GM12878 (cell line): ENCODE measurements around the gene NOTCH4. TPM values are rescaled to one million over a fixed set of nuclear protein-coding genes. Genes with fewer than 3 reads are reported as not detected.

Experiments used
- ATF7 ChIP-seq: fragments of 450-650 bp; IDR thresholded peaks from 2 replicates; pipeline ENCODE4 v1.6.1; 2016; ENCODE audit warnings: low read depth, mild to moderate bottlenecking
- BCL11A ChIP-seq: IDR thresholded peaks from 2 replicates; pipeline ENCODE4 v1.6.1; 2011; ENCODE audit warnings: low read depth, low read length
- BCL3 ChIP-seq: IDR thresholded peaks from 2 replicates; pipeline ENCODE4 v1.6.1; 2011; ENCODE audit warnings: borderline replicate concordance, low read depth, mild to moderate bottlenecking, moderate library complexity, low read length; ENCODE audit not compliant: insufficient read depth, poor library complexity, severe bottlenecking
- BHLHE40 ChIP-seq, 2 experiments: fragments of 450-650 bp in 1 of 2; IDR thresholded peaks; 2 replicates each; pipeline ENCODE4 v1.6.1; 2011 to 2017; ENCODE audit warnings: low read depth in 2 of 2, borderline replicate concordance in 1 of 2, improper control_type of control experiment in 1 of 2, low read length in 1 of 2, mild to moderate bottlenecking in 1 of 2
- CBX5 ChIP-seq: sonication (generic); IDR thresholded peaks from 2 replicates; pipeline ENCODE4 v1.6.1; 2016; ENCODE audit warnings: low read depth, moderate library complexity, mild to moderate bottlenecking, inconsistent platforms
- CEBPB ChIP-seq, 2 experiments: fragments of 150-350 bp in 1 of 2; IDR thresholded peaks; 2 replicates each; pipeline ENCODE4 v1.6.1; 2012 to 2014; ENCODE audit warnings: low read depth in 2 of 2, low read length in 2 of 2, borderline replicate concordance in 1 of 2, inconsistent platforms in 1 of 2
- CHD4 ChIP-seq: fragments of 200-600 bp; sonication (generic); IDR thresholded peaks from 2 replicates; pipeline ENCODE4 v1.6.1; 2016; ENCODE audit warnings: mild to moderate bottlenecking
- ELK1 ChIP-seq: IDR thresholded peaks from 2 replicates; pipeline ENCODE4 v1.6.1; 2012; ENCODE audit warnings: low read depth, low read length, improper control_type of control experiment
- ESRRA ChIP-seq: IDR thresholded peaks from 2 replicates; pipeline ENCODE4 v1.6.1; 2012; ENCODE audit warnings: mild to moderate bottlenecking, low read length, improper control_type of control experiment
- ETV6 ChIP-seq, 2 experiments: fragments of 450-650 bp in 1 of 2; IDR thresholded peaks in 1 of 2; conservative IDR thresholded peaks in 1 of 2; 2 replicates each; pipeline ENCODE4 v1.6.1; 2014; ENCODE audit warnings: antibody characterized with exemption in 1 of 2, borderline replicate concordance in 1 of 2, low read depth in 1 of 2, mild to moderate bottlenecking in 1 of 2, moderate library complexity in 1 of 2
- FOXK2 ChIP-seq: fragments of 450-650 bp; IDR thresholded peaks from 2 replicates; pipeline ENCODE4 v1.6.1; 2017; ENCODE audit warnings: mild to moderate bottlenecking, moderate library complexity
- FOXM1 ChIP-seq: IDR thresholded peaks from 2 replicates; pipeline ENCODE4 v1.6.1; 2012; ENCODE audit warnings: low read depth, mild to moderate bottlenecking, inconsistent platforms, low read length, moderate library complexity
- HCFC1 ChIP-seq: fragments of 150-350 bp; IDR thresholded peaks from 2 replicates; pipeline ENCODE4 v1.6.1; 2014; ENCODE audit warnings: low read length
- HDGF ChIP-seq: fragments of 450-650 bp; IDR thresholded peaks from 2 replicates; pipeline ENCODE4 v1.6.1; 2016; ENCODE audit warnings: antibody characterized with exemption
- IRF3 ChIP-seq: fragments of 450-650 bp; IDR thresholded peaks from 2 replicates; pipeline ENCODE4 v1.6.1; 2014; ENCODE audit warnings: mild to moderate bottlenecking
- KAT2A ChIP-seq: conservative IDR thresholded peaks from 2 replicates; pipeline ENCODE4 v1.6.1; 2011; ENCODE audit warnings: low read depth, low read length; ENCODE audit not compliant: control insufficient read depth
- NR2F1 ChIP-seq: fragments of 450-650 bp; conservative IDR thresholded peaks from 2 replicates; pipeline ENCODE4 v1.6.1; 2017; ENCODE audit warnings: mild to moderate bottlenecking
- POLR2A ChIP-seq: IDR thresholded peaks from 2 replicates; pipeline ENCODE4 v1.6.1; 2011; ENCODE audit warnings: low read depth, mild to moderate bottlenecking, low read length
- REST ChIP-seq: IDR thresholded peaks from 2 replicates; pipeline ENCODE4 v1.6.1; 2012; ENCODE audit warnings: mild to moderate bottlenecking, low read depth, low read length
- SMARCA5 ChIP-seq: fragments of 450-650 bp; IDR thresholded peaks from 2 replicates; pipeline ENCODE4 v1.6.1; 2017; ENCODE audit warnings: mild to moderate bottlenecking
- SREBF2 ChIP-seq: IDR thresholded peaks from 2 replicates; pipeline ENCODE4 v1.6.1; 2012; ENCODE audit warnings: mild to moderate bottlenecking, low read length
- TCF12 ChIP-seq: IDR thresholded peaks from 2 replicates; pipeline ENCODE4 v1.6.1; 2011; ENCODE audit warnings: low read depth, mild to moderate bottlenecking, low read length
- ZSCAN29 ChIP-seq: fragments of 450-650 bp; IDR thresholded peaks from 2 replicates; pipeline ENCODE4 v1.6.1; 2017; ENCODE audit warnings: mild to moderate bottlenecking, moderate library complexity
- polyA plus RNA-seq, 11 experiments: library from polyadenylated mRNA; depleted of rRNA in 4 of 11; unstranded in 6 of 11; stranded (reverse) in 5 of 11; fragments of >200 nt; fragmentation: Nextera tagmentation in 4 of 11; fragmentation: Illumina TruSeq in 1 of 11; extraction: Ambion mirVana in 4 of 11; extraction: Trizol in 1 of 11; gene quantifications; 1 replicate in 1 of 11; 2 replicates in 10 of 11; pipeline versions ENCODE4 v1.2.1 to v1.2.3, GENCODE V29; 2011 to 2016; ENCODE audit warnings: inconsistent platforms in 2 of 11, missing spikeins in 2 of 11, low read depth in 1 of 11
- total RNA-seq, 4 experiments: library from RNA; depleted of rRNA in 3 of 4; stranded (reverse); fragments of >200 nt in 3 of 4; fragmentation: Illumina TruSeq in 1 of 4; extraction: Trizol in 1 of 4; gene quantifications; 2 replicates each; pipeline versions ENCODE4 v1.2.1 to v1.2.3, GENCODE V29; 2013 to 2021

NOTCH4 gene
- total and polyA plus RNA-seq, 10 of the 15 experiments (the other 5 are each of a cell fraction or from before 2014, with no cell fraction given), result 0.66 to 3.3 (median 1.4) TPM

DNA sequence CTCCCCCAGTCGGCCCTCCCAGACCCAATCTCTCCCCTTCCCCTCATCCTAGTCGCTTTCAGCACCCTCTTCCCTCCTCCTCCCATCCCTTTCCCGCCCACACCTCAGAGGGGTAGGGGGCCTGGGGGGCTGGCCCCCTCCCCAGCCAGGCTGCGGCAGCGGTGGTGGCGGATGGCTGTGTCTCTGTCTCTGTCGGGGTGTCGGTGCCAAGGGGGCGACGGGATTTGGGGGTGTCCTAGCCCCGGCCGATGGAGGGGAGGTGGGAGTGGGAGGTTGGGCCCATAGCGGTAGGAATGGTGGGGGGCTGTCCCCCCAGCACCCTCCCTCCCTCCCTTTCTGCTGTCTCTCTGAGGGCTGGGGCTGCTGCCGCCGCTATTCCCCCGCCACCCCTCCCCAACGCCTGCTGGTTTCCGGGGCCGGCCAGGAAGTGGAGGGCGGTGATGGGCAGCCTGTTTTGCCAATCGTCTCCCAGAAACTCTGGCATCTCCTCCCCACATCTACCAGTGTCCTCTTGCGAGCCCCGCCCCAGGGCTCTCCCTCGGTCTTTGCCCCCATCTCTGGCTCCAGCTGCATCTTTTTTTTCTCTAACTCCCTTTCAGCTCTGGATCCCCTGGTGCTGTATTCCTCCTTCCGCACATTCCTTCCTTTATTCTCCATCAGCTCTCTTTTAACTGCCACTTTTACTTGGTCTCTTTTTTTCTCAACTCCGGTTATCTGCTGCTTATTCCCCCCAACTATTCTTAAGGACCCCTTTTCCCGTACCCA lies 48.0 kb downstream of the NOTCH4 start, which contains the start of gene AGPAT1 (continued):
- TF ChIP-seq SMARCA5 (no peak), TCF12 (peak; percentile 29; the same call in 1 of the 2 replicates), CHD4 (no peak), CBX5 (no peak), ATF7 (no peak), IRF3 (0 out of 2 replicates have a peak, but pooled peaks have one; percentile 45), SREBF2 (no peak), BCL11A (no peak), BHLHE40 (IDR thresholded peaks at IDR 0.05; ENCODE audit: borderline replicate concordance in 1 of 2, low read depth in 2 of 2, low read length in 1 of 2) (peak in 1 of 2 experiments; percentile 9; a peak in 1 of 4 replicates), CEBPB (IDR thresholded peaks at IDR 0.05; ENCODE audit: borderline replicate concordance in 1 of 2, low read depth in 2 of 2, low read length in 2 of 2) (no peak), POLR2A (peak; percentile 75), HDGF (no peak; the same call in 1 of the 2 replicates), REST (no peak), ZSCAN29 (no peak), HCFC1 (0 out of 2 replicates have a peak, but pooled peaks have one; percentile 27), BCL3 (no peak), ELK1 (0 out of 2 replicates have a peak, but pooled peaks have one; percentile 35), ESRRA (no peak), FOXM1 (no peak), ETV6 (conservative IDR thresholded peaks at IDR 0.05 in 1 of 2, IDR thresholded peaks at IDR 0.05 in 1 of 2; ENCODE audit: borderline replicate concordance in 1 of 2, low read depth in 1 of 2) (no peak), FOXK2 (no peak), KAT2A (no peak), NR2F1 (no peak; the same call in 1 of the 2 replicates)
